Hematopoietic multipotent progenitor cell treated with erythropoietin and hydrocortisone succinate and interleukin-3 and kit ligand, for 6 days (in vitro differentiated cells): ENCODE results near the gene LDLRAD3.

Experiments used
- DNase-seq: peaks from one replicate; pipeline ENCODE4 v3.0.0-alpha.2; 2015

The LDLRAD3 gene

GRCh38 chr11:36081274-36081945, 137.5 kb downstream of the LDLRAD3 start:
- DNase-seq: no peak

DNA sequence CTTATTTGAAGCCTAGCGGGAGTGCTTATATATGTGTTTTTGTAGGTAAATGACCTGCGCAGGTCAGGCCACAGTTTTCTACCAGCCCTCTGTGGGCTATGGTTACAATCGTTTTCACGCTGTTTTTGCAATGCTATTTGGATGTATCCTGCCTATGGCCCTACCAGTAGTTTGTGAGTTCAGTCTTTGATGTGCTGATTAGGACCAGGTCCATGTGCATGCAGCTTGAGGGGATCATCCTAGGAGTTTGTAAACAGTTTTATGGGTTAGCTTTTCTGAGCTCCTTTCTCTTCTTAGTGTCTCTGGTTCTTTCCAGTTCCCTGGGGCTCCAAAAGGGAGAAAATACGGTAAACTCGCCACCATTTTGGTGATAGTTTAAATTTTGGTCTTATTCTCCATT, 142.5 kb downstream of the LDLRAD3 start:
- DNase-seq: no peak

DNA sequence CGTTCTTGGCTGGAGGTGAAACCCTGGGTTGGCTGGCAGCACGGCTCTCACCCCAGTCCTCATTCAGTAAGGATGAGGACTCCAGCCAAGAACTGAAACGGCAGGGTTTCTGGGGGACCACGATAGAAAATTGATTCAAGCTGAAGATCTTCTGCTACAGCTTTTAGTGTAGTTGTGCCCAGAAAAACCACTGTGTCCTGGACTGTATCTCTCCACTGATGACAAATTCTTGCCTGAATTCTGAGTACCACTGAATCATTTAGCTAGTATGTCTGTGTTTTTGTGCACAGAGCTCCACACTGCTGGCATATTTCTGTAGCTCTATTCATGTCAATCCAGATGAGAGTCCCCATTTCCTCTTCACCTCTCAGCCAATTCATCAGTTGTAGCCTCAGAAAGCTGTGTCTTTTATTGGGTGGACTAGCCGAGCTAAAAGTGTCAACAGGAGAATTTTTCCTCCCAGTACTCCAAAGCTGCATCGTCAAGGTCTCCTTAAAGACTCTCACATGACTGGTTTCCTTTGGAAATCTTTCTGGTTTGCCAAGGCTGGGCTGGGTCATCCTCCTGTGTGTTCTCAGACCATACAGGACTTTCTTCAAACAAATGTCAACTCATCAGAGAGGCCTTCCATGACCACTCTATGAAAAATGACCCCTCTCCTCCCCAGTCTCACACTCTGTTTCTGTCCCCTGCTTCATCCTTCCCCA, 144.6 kb downstream of the LDLRAD3 start:
- DNase-seq: no peak

DNA sequence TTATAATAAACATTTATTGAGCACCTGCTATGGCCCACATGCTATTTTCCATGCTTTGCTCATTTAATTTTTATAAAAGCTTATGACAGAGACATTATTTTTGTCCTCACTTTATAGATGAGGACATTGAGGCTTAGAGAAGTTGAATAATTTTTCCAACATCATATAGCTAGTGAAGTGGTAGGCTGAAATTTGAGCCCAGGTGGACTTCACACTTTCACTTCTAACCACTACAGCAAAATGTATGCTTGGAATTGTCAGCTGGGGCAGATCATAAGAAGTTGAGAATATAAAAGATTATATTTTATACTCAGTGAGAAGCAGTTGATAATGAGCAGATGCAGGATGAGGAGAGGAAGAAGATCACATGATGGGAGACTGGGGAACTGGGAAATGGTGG, 146.1 kb downstream of the LDLRAD3 start:
- DNase-seq: no peak

- DNase-seq: peak; percentile 55
Measured at GRCh38 chr11:36090356-36091109, 146.7 kb downstream of the LDLRAD3 start.

DNA sequence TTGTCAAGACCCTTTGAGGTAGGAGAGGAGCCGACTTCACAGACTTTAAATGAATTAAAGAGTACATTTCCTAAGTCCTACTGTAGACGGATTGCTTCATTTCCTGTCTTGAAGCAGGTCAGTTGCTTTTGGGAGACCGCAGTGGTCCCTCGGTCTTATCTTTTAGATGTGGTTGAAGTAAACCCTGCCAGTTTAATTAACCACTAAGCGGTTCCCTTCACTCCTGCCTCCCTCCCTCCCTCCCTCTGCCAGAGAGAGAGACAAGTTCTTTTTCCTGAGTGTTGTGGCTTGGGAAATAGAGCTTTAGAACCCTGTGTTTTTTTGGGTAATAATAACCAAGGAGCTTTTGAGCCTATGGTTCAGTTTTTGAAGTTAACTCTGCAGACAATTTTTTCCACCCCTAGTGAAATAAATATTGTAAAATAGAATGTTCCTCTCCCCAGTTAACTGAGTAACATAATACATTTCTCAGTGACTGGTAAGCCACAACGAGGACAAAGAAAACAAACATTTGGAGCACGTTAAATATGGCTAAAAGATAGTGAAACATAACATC, 147.5 kb downstream of the LDLRAD3 start:
- DNase-seq: peak; percentile 97

- peak; percentile 61 for DNase-seq
Measured at GRCh38 chr11:36092314-36093030, 148.6 kb downstream of the LDLRAD3 start.

- no peak for DNase-seq
Measured at GRCh38 chr11:36093548-36093947, 149.7 kb downstream of the LDLRAD3 start.

DNA sequence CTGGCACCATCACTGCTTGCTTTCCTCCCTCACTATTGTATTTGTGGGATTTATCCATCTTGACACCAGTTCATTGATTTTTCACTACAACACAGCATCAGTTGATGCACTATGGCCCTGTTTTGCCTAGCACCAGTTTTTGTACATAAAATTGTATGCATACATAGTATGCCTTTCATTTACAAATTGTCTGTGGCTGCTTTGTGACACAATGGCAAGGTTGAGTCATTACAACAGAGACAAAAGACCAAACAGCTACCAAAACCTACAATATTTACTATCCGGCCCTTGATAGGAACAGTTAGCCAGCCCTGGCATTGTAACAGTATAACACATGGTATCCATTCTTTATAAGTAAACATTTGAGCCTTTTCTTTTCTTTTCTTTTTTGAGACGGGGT, 150.3 kb downstream of the LDLRAD3 start:
- no peak for DNase-seq

- no peak for DNase-seq
Measured at GRCh38 chr11:36095716-36096115, 151.9 kb downstream of the LDLRAD3 start.

DNA sequence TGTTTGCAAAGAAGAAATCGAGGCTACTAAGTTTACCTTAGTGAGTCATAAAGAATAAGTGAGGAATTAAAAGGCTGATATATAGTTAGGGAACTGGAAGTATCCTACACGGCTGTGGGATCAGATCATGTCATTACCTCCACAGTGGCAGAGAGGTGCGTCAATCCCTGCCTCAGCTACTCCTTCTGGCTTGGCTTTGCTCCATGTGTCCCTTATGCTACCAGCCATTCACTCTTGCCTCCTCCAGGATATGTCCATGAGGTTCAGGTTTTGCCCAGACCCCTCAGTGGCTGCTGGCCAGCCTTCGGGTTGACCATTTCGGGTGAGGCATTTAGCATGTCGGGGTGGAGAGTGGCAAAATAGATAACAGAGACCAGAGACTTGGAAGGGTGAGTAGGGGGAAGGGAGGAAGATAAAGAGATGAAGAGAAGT, 153.4 kb downstream of the LDLRAD3 start:
- peak; percentile 82 for DNase-seq

- DNase-seq: no peak
Measured at GRCh38 chr11:36098087-36098486, 154.2 kb downstream of the LDLRAD3 start.

GRCh38 chr11:36098853-36099375, 155.1 kb downstream of the LDLRAD3 start:
- no peak for DNase-seq

GRCh38 chr11:36101466-36101865, 157.6 kb downstream of the LDLRAD3 start:
- peak; percentile 53 for DNase-seq

DNA sequence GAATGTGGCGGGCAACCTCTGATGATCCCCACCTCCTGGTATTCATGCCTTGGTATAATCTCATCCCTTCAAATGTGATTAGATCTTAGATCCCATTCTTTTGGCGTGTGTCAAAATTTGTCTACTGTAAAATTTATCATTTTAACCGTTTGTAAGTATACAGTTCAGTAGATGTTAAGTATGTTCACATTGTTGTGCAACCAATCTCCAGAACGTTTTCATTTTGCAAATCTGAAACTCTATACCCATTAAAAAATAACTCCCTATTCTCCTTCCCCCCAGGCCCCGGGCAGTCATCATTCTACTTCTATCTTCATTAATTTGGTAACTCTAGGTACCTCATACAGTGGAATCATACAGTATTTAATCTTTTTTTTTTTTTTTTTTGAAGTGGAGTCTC, 159.0 kb downstream of the LDLRAD3 start:
- no peak for DNase-seq

DNA sequence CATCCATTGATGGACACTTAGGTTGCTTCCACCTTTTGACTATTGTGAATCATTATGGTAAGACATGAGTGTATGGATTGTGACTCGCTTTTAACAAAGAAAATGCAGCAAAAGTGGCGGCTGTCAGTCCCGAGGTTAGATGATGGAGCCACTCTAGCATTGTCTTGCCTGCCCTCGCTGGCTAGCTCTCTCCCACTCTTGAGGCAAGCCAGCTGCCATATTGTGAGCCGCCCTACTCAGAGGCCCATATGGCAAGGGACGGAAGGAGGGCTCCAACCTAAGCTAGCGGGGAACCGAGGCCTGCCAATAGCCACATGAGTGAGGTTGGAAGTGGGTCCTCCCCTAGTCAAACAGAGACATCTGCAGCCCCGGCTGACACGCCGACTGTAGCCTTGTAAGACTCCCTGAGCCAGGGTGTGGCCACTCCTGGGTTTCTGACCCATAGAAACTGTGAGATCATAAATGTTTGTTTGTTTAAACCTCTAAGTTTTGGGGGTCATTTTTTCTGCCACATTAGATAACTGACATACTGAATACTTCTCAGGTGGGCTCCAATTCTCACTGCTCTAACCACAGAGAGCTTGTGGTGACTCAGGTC, 160.2 kb downstream of the LDLRAD3 start:
- DNase-seq: peak; percentile 71

- no peak for DNase-seq
Measured at GRCh38 chr11:36104660-36104992, 160.8 kb downstream of the LDLRAD3 start.

DNA sequence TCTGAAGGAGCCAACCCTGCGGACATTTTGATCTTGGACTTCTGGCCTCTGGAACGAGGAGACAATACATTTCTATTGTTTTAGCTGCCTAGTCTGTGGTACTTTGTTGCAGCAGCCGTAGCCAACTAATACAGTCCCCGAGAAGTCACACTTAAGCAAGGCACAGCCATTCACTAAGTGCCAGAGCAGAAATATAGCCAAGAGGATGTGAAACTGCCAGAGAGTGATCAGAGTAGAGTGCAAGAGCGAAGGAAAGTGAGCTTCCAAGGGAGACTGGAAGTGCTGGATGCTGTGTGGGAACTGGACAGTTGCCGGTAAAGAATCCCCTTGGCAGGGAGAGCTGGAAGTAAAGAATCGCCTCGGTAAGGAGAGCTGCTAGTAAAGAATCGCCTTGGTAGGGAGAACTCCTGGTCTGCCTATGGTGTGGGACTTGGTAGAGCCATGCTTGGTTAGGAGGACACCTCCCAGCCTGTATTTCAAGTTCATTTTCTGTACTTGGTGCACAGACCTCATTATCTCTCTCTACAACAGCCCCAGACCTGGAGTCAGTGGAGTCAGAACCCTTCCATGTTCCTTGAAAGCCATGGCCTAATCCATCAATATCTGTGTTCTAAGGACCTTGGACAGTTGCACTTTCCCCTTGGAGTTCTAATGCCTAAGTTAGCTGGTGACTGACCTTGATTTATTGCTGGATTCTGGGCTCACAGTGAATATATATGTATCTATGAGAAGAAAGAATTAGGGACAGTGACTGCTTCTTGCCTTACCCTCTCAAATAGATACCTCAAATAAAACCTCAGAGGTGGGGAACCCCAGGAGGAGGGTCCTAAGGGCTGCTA, 162.1 kb downstream of the LDLRAD3 start:
- DNase-seq: no peak

DNA sequence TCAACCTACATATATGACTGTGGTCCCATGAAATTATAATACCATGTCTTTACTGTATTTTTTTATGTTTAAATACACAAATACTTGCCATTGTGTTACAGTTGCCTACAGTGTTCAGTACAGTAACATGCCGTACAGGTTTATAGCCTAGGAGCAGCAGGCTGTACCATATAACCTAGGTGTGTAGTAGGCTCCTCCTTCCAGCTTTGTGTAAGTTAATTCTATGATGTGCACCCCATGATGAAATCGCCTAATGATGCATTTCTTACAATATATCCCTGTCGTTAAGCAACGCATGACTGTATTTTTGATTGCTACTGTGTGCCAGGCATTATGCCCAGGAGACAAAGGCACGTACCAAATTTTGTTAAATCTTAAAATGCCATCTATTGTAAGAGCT, 163.7 kb downstream of the LDLRAD3 start:
- no peak for DNase-seq

- peak; percentile 57 for DNase-seq
Measured at GRCh38 chr11:36108881-36109589, 165.2 kb downstream of the LDLRAD3 start.

- no peak for DNase-seq
Measured at GRCh38 chr11:36109590-36109849, 165.7 kb downstream of the LDLRAD3 start.
